RWPE1 (cell line): Measurements from ENCODE around the gene SECTM1.

Experiments
- CTCF ChIA-PET: fragments of 350-600 bp; sonication (Branson Sonifier 250); formaldehyde crosslinking; extraction: SDS; loops from one replicate; lab custom pipeline; 2021; lab: Yijun Ruan, JAX
- POLR2A ChIA-PET: fragments of 400-600 bp; formaldehyde crosslinking; extraction: SDS; loops from one replicate; lab custom pipeline; 2020; ENCODE audit warnings: antibody characterized with exemption; ENCODE audit not compliant: low non-redundant PET; lab: Yijun Ruan, JAX
- DNase-seq: peaks from one replicate; pipeline ENCODE4 v3.0.0; 2012; ENCODE audit warnings: low spot score
- H3K27ac ChIP-seq: fragments of 450-650 bp; 2 replicates; pipeline ENCODE4 v1.5.1; 2017
- CTCF ChIP-seq: fragments of 450-650 bp; conservative IDR thresholded peaks from 2 replicates; pipeline ENCODE4 v1.5.1; 2017; ENCODE audit warnings: low read depth, mild to moderate bottlenecking

The SECTM1 gene

GRCh38 chr17:82318169-82318498 lies 15.4 kb downstream of the SECTM1 start:
- ChIA-PET POLR2A (no interaction called here), CTCF (no interaction called here)
- H3K27ac ChIP-seq = peak overlapping the region; percentile 57

GRCh38 chr17:82317394-82318168 lies 16.0 kb downstream of the SECTM1 start, which contains the start of gene CD7:
TSS of gene CD7 (minus strand) at chr17:82317608. CDS start at chr17:82317495, 113 bp downstream.
- no peak for TF ChIP-seq CTCF
- CTCF ChIA-PET = interaction anchor here (0.8 kb wide), 1 partner anchor 19 kb away, joined by 4 read pairs; no protein-coding TSS in a partner anchor
- DNase-seq = no peak
- POLR2A ChIA-PET = no interaction called here
- H3K27ac ChIP-seq = peak within 1 kb of the TSS; percentile 57

More at GRCh38 chr17:82318169-82318498, 15.4 kb downstream of the SECTM1 start:
- TF ChIP-seq CTCF = no peak
- no peak for DNase-seq

GRCh38 chr17:82316651-82317393 lies 16.7 kb downstream of the SECTM1 start:
- peak overlapping the region; percentile 57 for H3K27ac ChIP-seq
- TF ChIP-seq CTCF = no peak
- no peak for DNase-seq
- ChIA-PET POLR2A (no interaction called here), CTCF (interaction anchor here (0.8 kb wide), 1 partner anchor 18 kb away, joined by 4 read pairs; no protein-coding TSS in a partner anchor)

GRCh38 chr17:82315703-82316358 lies 17.7 kb downstream of the SECTM1 start:
- CTCF ChIA-PET = no interaction called here

GRCh38 chr17:82314727-82315605 lies 18.6 kb downstream of the SECTM1 start:
- ChIA-PET CTCF (no interaction called here), POLR2A (interaction anchor here (0.6 kb wide), 1 partner anchor 19 kb away, joined by 3 read pairs; the partner anchor contains the start of gene SECTM1)
- TF ChIP-seq CTCF = no peak
- H3K27ac ChIP-seq = no peak overlapping the region
- no peak for DNase-seq

More at GRCh38 chr17:82315703-82316358, 17.7 kb downstream of the SECTM1 start:
- H3K27ac ChIP-seq = no peak overlapping the region
- DNase-seq = no peak
- POLR2A ChIA-PET = no interaction called here
- no peak for TF ChIP-seq CTCF
